T47D (cell line): ENCODE measurements around the gene OR6Y1.

Experiments used
- DNase-seq, 2 experiments: peaks; one replicate each; pipeline versions ENCODE4 v3.0.0 to v3.0.0-alpha.2; 2011 to 2012; ENCODE audit warnings: low read depth in 1 of 2, low spot score in 1 of 2
- JUND ChIP-seq: IDR thresholded peaks from 2 replicates; pipeline ENCODE4 v1.6.1; 2012; ENCODE audit warnings: low read depth
- in situ Hi-C: cut with HindIII; loops from 2 replicates; pipeline ENCODE4 v1.10.0; 2016; ENCODE audit warnings: low sequenced_read_pairs, low pct_unique_long_range_greater_than_20kb

OR6Y1 gene

GRCh38 chr1:158534496-158534895, 19.7 kb downstream of the OR6Y1 start:
- TF ChIP-seq JUND = no peak
- no peak for DNase-seq
- in situ Hi-C loops = no loop called here

- DNase-seq = no peak
- in situ Hi-C loops = no loop called here
- TF ChIP-seq JUND = no peak
These were observed 26.9 kb downstream of the OR6Y1 start for GRCh38 chr1:158527190-158527815.

DNA sequence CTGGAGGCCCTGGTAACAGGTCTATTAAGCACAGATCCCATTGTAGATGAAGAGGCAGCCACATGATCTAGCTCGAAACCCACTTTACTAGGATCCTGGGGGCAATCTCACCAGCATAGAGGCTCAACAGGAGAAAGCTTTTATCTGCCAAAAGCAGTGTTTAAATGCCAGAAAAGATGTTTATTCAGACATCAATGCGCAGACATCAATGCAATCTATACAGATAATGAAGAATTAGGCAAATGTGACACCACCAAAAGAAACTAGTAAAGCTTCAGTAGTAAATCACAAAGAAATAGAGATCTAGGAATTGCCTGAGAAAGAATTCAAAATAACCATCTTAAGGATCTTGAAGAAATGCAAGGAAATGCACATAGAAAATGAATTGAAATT, 32.5 kb downstream of the OR6Y1 start:
- in situ Hi-C loops = no loop called here
- TF ChIP-seq JUND = no peak
- no peak for DNase-seq

GRCh38 chr1:158520955-158521665, 33.1 kb downstream of the OR6Y1 start:
- TF ChIP-seq JUND = no peak
- no peak for DNase-seq
- in situ Hi-C loops = no loop called here

- no peak for TF ChIP-seq JUND
- in situ Hi-C loops = no loop called here
- DNase-seq = no peak
These were observed 34.2 kb downstream of the OR6Y1 start for GRCh38 chr1:158520021-158520420.

- no peak for TF ChIP-seq JUND
- no peak for DNase-seq
- in situ Hi-C loops = no loop called here
These were observed 37.2 kb downstream of the OR6Y1 start for GRCh38 chr1:158516966-158517365.

- in situ Hi-C loops = no loop called here
- no peak for TF ChIP-seq JUND
- DNase-seq = no peak
These were observed 44.6 kb downstream of the OR6Y1 start for GRCh38 chr1:158509471-158510156.

- in situ Hi-C loops = no loop called here
- TF ChIP-seq JUND = no peak
- DNase-seq = no peak
These were observed 46.7 kb downstream of the OR6Y1 start for GRCh38 chr1:158507511-158507910.

DNA sequence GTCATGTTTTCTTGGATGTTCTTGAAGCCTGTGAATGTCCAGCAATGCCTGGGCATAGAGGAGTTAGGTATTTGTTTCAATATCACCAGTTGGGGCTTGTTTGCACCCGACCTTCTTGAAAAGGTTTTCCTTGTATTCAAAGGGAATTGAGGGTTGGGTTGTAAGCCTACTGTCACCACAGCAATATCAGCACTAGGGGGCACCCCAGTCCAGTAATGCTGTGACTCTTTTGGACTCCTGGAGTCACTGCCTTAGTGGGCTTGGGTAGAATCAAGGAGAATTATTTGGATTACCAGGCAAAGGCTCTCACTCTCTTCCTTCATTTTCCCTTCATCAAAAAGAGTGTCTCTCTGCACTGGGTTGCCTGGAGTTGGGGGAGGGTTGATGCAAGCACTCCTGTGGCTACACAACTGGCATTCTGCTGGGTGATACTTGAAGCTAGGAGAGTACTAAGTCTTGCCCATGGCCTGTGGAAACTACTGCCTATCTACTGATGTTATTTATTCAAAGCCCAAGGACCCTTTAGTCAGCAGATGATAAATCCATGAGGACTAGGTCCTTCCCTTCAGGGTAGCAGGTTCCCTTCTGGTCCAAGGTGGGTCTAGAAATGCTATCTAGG, 47.7 kb downstream of the OR6Y1 start:
- no peak for TF ChIP-seq JUND
- in situ Hi-C loops = no loop called here
- peak in 1 of 2 experiments; percentile 63 for DNase-seq

DNA sequence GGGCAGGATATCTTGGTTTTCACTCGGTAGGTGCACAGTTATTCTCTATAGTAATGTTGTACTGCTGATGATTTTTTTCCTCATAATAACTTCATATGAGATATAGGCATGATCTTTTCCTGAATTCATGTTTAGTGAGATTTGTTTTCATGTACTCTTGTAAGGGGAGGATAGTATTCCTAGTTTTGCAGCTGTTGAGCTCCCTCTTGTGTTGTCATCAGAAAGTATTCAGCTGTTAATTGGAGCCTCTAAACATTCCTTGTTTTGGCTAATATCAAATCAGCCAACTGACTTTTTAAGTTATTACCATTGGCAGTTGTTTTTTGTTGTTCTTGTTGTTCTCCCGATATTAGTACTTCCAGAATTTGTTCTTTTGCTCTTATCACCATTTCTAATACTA, 57.8 kb downstream of the OR6Y1 start:
- DNase-seq = peak; percentile 16 to 61
- in situ Hi-C loops = no loop called here
- TF ChIP-seq JUND = no peak

DNA sequence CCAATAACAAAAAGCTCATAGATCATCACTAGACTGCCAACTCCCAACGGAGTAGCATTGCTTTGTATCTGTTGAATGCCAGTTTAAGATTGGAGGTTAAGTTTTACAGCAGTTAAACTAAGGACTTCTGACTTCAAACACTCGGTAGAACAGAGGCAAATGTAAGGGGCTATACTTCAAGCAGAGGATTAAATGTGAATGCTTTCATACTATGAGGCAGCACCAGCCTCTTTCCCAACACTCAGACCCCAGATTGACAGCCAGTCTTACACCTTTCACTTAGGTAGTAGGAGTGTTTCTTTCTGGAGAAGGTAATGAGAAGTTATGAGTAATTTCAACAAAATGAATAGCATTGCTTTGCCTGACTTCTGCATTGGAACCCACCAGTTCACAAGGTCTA, 59.4 kb downstream of the OR6Y1 start:
- in situ Hi-C loops = no loop called here

More for the DNA sequence above, 59.4 kb downstream of the OR6Y1 start:
- DNase-seq = no peak
- no peak for TF ChIP-seq JUND
